Vagina (tissue), 2 donors: ENCODE measurements around the gene POMZP3.
"Not testable (repeated sequence)": the region's sequence is repeated elsewhere in the genome, so short reads cannot be mapped to it uniquely, and the experiment has no call there.

Experiments used
- CTCF ChIP-seq, 3 experiments: fragments of 450-650 bp in 2 of 3; fragments of 200-600 bp in 1 of 3; sonication (generic) in 1 of 3; IDR thresholded peaks; one replicate each; pipeline ENCODE4 v1.5.1; 2017 to 2019; ENCODE audit warnings: antibody characterized with exemption in 3 of 3, mild to moderate bottlenecking in 2 of 3, moderate library complexity in 2 of 3
- POLR2A ChIP-seq, 2 donors: fragments of 450-650 bp; IDR thresholded peaks; one replicate each; pipeline ENCODE4 v1.6.1; 2017; ENCODE audit warnings: antibody characterized with exemption in 2 of 2, mild to moderate bottlenecking in 2 of 2, moderate library complexity in 2 of 2

GRCh38 chr7:76575919-76576655, 51.0 kb downstream of the POMZP3 start:
- TF ChIP-seq CTCF, POLR2A (IDR thresholded peaks at IDR 0.05): not testable (repeated sequence)
